H1 (cell line): Measurements from ENCODE around the gene DGCR6. TPM values are rescaled to one million over a fixed set of nuclear protein-coding genes. Genes with fewer than 3 reads are reported as not detected.

ENCODE experiments used
- CTCF ChIA-PET: fragments of 300-600 bp; sonication (Branson Sonifier 250); formaldehyde crosslinking; loops from one replicate; lab custom pipeline; 2021; ENCODE audit not compliant: partially characterized antibody; lab: Charles Lee
- POLR2A ChIA-PET: fragments of 300-600 bp; sonication (Branson Sonifier 250); formaldehyde crosslinking; loops from one replicate; lab custom pipeline; 2021; ENCODE audit warnings: inconsistent platforms; ENCODE audit not compliant: partially characterized antibody; lab: Charles Lee
- DNase-seq, 2 experiments: peaks; one replicate each; pipeline versions ENCODE4 v3.0.0 to v3.0.0-alpha.2; 2010 to 2022; ENCODE audit warnings: low spot score in 2 of 2, low read depth in 1 of 2, mixed read lengths in 1 of 2
- FAIRE-seq: peaks from 2 replicates; lab custom pipeline; 2011; peaks lifted over from hg19 to GRCh38; lab: Jason Lieb, UNC
- H2AFZ ChIP-seq: 2 replicates; pipeline ENCODE4 v1.8.1; 2012; ENCODE audit warnings: low read length, inconsistent platforms
- H2AK5ac ChIP-seq: 2 replicates; pipeline ENCODE4 v1.6.1; 2013; ENCODE audit warnings: low read depth, low read length
- H2BK120ac ChIP-seq: replicated peaks from 2 replicates; pipeline ENCODE3; 2013; ENCODE audit warnings: low read depth, low read length, inconsistent platforms
- H2BK12ac ChIP-seq: 2 replicates; pipeline ENCODE4 v1.6.1; 2013; ENCODE audit warnings: low read depth, low read length
- H2BK15ac ChIP-seq: 2 replicates; pipeline ENCODE4 v1.6.1; 2013; ENCODE audit warnings: low read length
- H2BK20ac ChIP-seq: 2 replicates; pipeline ENCODE4 v1.6.1; 2013; ENCODE audit warnings: low read length
- H2BK5ac ChIP-seq: 2 replicates; pipeline ENCODE4 v1.6.1; 2013; ENCODE audit warnings: low read depth, low read length
- H3K14ac ChIP-seq: 2 replicates; pipeline ENCODE4 v1.6.1; 2013; ENCODE audit warnings: inconsistent platforms; ENCODE audit not compliant: insufficient read length
- H3K18ac ChIP-seq: 2 replicates; pipeline ENCODE4 v1.6.1; 2013; ENCODE audit warnings: low read length; ENCODE audit errors: extremely low read depth
- H3K23ac ChIP-seq: 2 replicates; pipeline ENCODE4 v1.6.1; 2013; ENCODE audit warnings: inconsistent platforms; ENCODE audit not compliant: insufficient read length
- H3K23me2 ChIP-seq: 2 replicates; pipeline ENCODE4 v1.6.1; 2013; ENCODE audit warnings: low read depth, low read length
- H3K27ac ChIP-seq: 2 replicates; pipeline ENCODE4 v1.6.1; 2011; ENCODE audit warnings: low read depth, low read length, inconsistent platforms
- H3K27me3 ChIP-seq, 4 experiments: replicated peaks in 1 of 4; 1 replicate in 1 of 4; 2 replicates in 3 of 4; pipeline versions ENCODE4 v1.6.1 to v1.8.1; 2011 to 2013; ENCODE audit warnings: low read length in 3 of 4, mild to moderate bottlenecking in 3 of 4, inconsistent platforms in 2 of 4, mixed read lengths in 2 of 4, moderate library complexity in 1 of 4; ENCODE audit not compliant: control insufficient read depth in 3 of 4, insufficient read depth in 3 of 4; ENCODE audit errors: extremely low read depth in 1 of 4
- H3K36me3 ChIP-seq, 4 experiments: 2 replicates each; pipeline versions ENCODE4 v1.6.1 to v1.8.1; 2011 to 2013; ENCODE audit warnings: mild to moderate bottlenecking in 4 of 4, low read length in 3 of 4, moderate library complexity in 2 of 4, control low read depth in 1 of 4, inconsistent platforms in 1 of 4; ENCODE audit not compliant: insufficient read depth in 4 of 4, control insufficient read depth in 2 of 4
- H3K4ac ChIP-seq: replicated peaks from 2 replicates; pipeline ENCODE3; 2013; ENCODE audit warnings: low read length, low read depth, mixed read lengths, inconsistent platforms; ENCODE audit not compliant: insufficient read length
- H3K4me1 ChIP-seq, 4 experiments: replicated peaks in 1 of 4; 1 replicate in 1 of 4; 2 replicates in 3 of 4; pipeline versions ENCODE4 v1.6.1 to v1.8.1; 2011 to 2013; ENCODE audit warnings: low read length in 3 of 4, inconsistent platforms in 2 of 4, mixed read lengths in 1 of 4; ENCODE audit not compliant: insufficient read depth in 4 of 4, control insufficient read depth in 3 of 4
- H3K4me2 ChIP-seq, 2 experiments: 2 replicates each; pipeline versions ENCODE4 v1.6.1 to v1.8.1; 2011 to 2013; ENCODE audit warnings: low read depth in 2 of 2, low read length in 2 of 2, control low read depth in 1 of 2, inconsistent platforms in 1 of 2, mild to moderate bottlenecking in 1 of 2; ENCODE audit not compliant: insufficient read depth in 1 of 2
- H3K4me3 ChIP-seq, 4 experiments: fragments of 200-600, 300-600 bp in 1 of 4; sonication (generic), shearing (Covaris generic), sonication (Bioruptor Twin) in 1 of 4; 2 replicates each; pipeline versions ENCODE4 v1.5.1 to v1.8.1; 2011 to 2016; ENCODE audit warnings: low read length in 4 of 4, low read depth in 3 of 4, control low read depth in 2 of 4, inconsistent platforms in 2 of 4, mild to moderate bottlenecking in 2 of 4, mixed read lengths in 1 of 4, moderate library complexity in 1 of 4; ENCODE audit not compliant: insufficient read depth in 2 of 4; ENCODE audit errors: extremely low read depth in 1 of 4
- H3K56ac ChIP-seq: replicated peaks from 2 replicates; pipeline ENCODE3; 2013; ENCODE audit warnings: low read depth, mild to moderate bottlenecking, mixed read lengths, low read length, inconsistent platforms; ENCODE audit not compliant: insufficient read length
- H3K79me1 ChIP-seq: 2 replicates; pipeline ENCODE4 v1.6.1; 2013; ENCODE audit warnings: low read depth, low read length, control low read depth
- H3K79me2 ChIP-seq, 2 experiments: 2 replicates each; pipeline versions ENCODE4 v1.6.1 to v1.8.1; 2012 to 2013; ENCODE audit warnings: low read length in 2 of 2, mild to moderate bottlenecking in 2 of 2, inconsistent platforms in 1 of 2; ENCODE audit not compliant: insufficient read depth in 2 of 2, control insufficient read depth in 1 of 2
- H3K9ac ChIP-seq, 4 experiments: replicated peaks in 1 of 4; 1 replicate in 1 of 4; 2 replicates in 3 of 4; pipeline versions ENCODE4 v1.6.1 to v1.8.1; 2011 to 2013; ENCODE audit warnings: low read depth in 3 of 4, low read length in 3 of 4, control low read depth in 2 of 4, mild to moderate bottlenecking in 2 of 4, moderate library complexity in 2 of 4, inconsistent platforms in 1 of 4; ENCODE audit errors: extremely low read depth in 1 of 4
- H3K9me3 ChIP-seq, 2 experiments: 2 replicates each; pipeline versions ENCODE4 v1.6.1 to v1.8.1; 2012 to 2013; ENCODE audit warnings: mild to moderate bottlenecking in 2 of 2, moderate library complexity in 2 of 2, control low read depth in 1 of 2, inconsistent platforms in 1 of 2, low read depth in 1 of 2, low read length in 1 of 2, mixed read lengths in 1 of 2; ENCODE audit not compliant: insufficient read depth in 2 of 2
- H4K20me1 ChIP-seq, 2 experiments: replicated peaks in 1 of 2; 2 replicates each; pipeline versions ENCODE3 to v1.8.1; 2011 to 2013; ENCODE audit warnings: inconsistent platforms in 2 of 2, low read length in 2 of 2, mild to moderate bottlenecking in 1 of 2; ENCODE audit not compliant: insufficient read depth in 2 of 2, control insufficient read depth in 1 of 2
- H4K5ac ChIP-seq: 2 replicates; pipeline ENCODE4 v1.6.1; 2013; ENCODE audit warnings: low read length, low read depth, mixed read lengths, inconsistent platforms; ENCODE audit not compliant: insufficient read length
- H4K8ac ChIP-seq: 2 replicates; pipeline ENCODE4 v1.8.0; 2013; ENCODE audit warnings: mild to moderate bottlenecking, moderate library complexity, low read length, inconsistent platforms; ENCODE audit not compliant: insufficient read depth; ENCODE audit errors: extremely low read depth
- H4K91ac ChIP-seq: replicated peaks from 2 replicates; pipeline ENCODE3; 2013; ENCODE audit warnings: low read length, mixed read lengths, inconsistent platforms; ENCODE audit not compliant: insufficient read length
- ATF3 ChIP-seq: IDR thresholded peaks from 2 replicates; pipeline ENCODE4 v1.6.1; 2011; ENCODE audit warnings: low read depth, mild to moderate bottlenecking, low read length; ENCODE audit not compliant: insufficient read depth
- BACH1 ChIP-seq: IDR thresholded peaks from 2 replicates; pipeline ENCODE4 v1.6.1; 2012; ENCODE audit warnings: low read length, improper control_type of control experiment
- CBX8 ChIP-seq: fragments of 300-800, 300-1000 bp; sonication (generic); IDR thresholded peaks from 2 replicates; pipeline ENCODE4 v1.7.1; 2016; ENCODE audit warnings: low read depth, low read length, borderline replicate concordance
- GABPA ChIP-seq: IDR thresholded peaks from 2 replicates; pipeline ENCODE4 v1.6.1; 2011; ENCODE audit warnings: mild to moderate bottlenecking, low read length, moderate library complexity, borderline replicate concordance; ENCODE audit not compliant: insufficient read depth
- GTF2F1 ChIP-seq: IDR thresholded peaks from 2 replicates; pipeline ENCODE4 v1.6.1; 2012; ENCODE audit warnings: low read depth, low read length, improper control_type of control experiment, borderline replicate concordance
- HDAC6 ChIP-seq: IDR thresholded peaks from one replicate; pipeline ENCODE4 v1.7.1; 2012; ENCODE audit warnings: low read depth, mild to moderate bottlenecking, inconsistent platforms, low read length, moderate library complexity
- JUND ChIP-seq: IDR thresholded peaks from 2 replicates; pipeline ENCODE4 v1.6.1; 2011; ENCODE audit warnings: mild to moderate bottlenecking, improper control_type of control experiment, low read length
- KDM1A ChIP-seq: fragments of 200-600, 300-600 bp; sonication (generic); IDR thresholded peaks from 2 replicates; pipeline ENCODE4 v1.7.1; 2016; ENCODE audit warnings: mild to moderate bottlenecking, low read length, borderline replicate concordance
- KDM5A ChIP-seq: fragments of 200-600 bp; IDR thresholded peaks from 2 replicates; pipeline ENCODE4 v1.7.1; 2012; ENCODE audit warnings: mild to moderate bottlenecking, low read length, inconsistent platforms, mixed read lengths
- RFX5 ChIP-seq: IDR thresholded peaks from 2 replicates; pipeline ENCODE4 v1.6.1; 2011; ENCODE audit warnings: low read depth, low read length, improper control_type of control experiment, borderline replicate concordance
- SP4 ChIP-seq: IDR thresholded peaks from 2 replicates; pipeline ENCODE4 v1.6.1; 2012; ENCODE audit warnings: low read length, inconsistent platforms
- TBP ChIP-seq: IDR thresholded peaks from 2 replicates; pipeline ENCODE4 v1.6.1; 2011; ENCODE audit warnings: low read depth, low read length, improper control_type of control experiment
- TCF12 ChIP-seq: IDR thresholded peaks from 2 replicates; pipeline ENCODE4 v1.6.1; 2011; ENCODE audit warnings: low read depth, mild to moderate bottlenecking, low read length
- WGBS, 2 experiments: shearing (Covaris generic) in 1 of 2; methylation state at CpG; one replicate each; pipeline versions ENCODE4 v1.1.6 to v1.1.7; 2013 to 2015; ENCODE audit warnings: low lambda C conversion rate in 2 of 2, mixed read lengths in 2 of 2, inconsistent platforms in 1 of 2, low coverage in 1 of 2, missing lambda C conversion rate in 1 of 2; ENCODE audit not compliant: insufficient replicate concordance in 2 of 2, insufficient coverage in 1 of 2, insufficient read length in 1 of 2; ENCODE audit errors: extremely low coverage in 1 of 2, missing lambda C conversion rate in 1 of 2; 5-methylcytosine and 5-hydroxymethylcytosine counted together
- polyA plus RNA-seq, 7 experiments: library from polyadenylated mRNA; depleted of rRNA in 3 of 7; stranded (reverse) in 5 of 7; unstranded in 2 of 7; fragments of >200 nt in 5 of 7; fragments of 200-250 nt in 2 of 7; gene quantifications; 1 replicate in 5 of 7; 2 replicates in 1 of 7; 4 replicates in 1 of 7; pipeline versions ENCODE4 v1.2.1 to v1.2.3, GENCODE V29; 2011 to 2013; ENCODE audit warnings: missing spikeins in 2 of 7, mixed read lengths in 2 of 7
- total RNA-seq: library from RNA; stranded (reverse); fragmentation: NEBNext Ultra II Directional; extraction: Animal tissue kit (Norgen Biotek cat#: 25700); gene quantifications from 2 replicates; pipeline ENCODE4 v1.2.1, GENCODE V29; 2021

Gene DGCR6
- total and polyA plus RNA-seq, 2 of the 8 experiments (the other 6 are each of a cell fraction or from before 2014, with no cell fraction given): 0.82 to 1.7 TPM

GRCh38 chr22:18931905-18932652 lies 26.0 kb downstream of the DGCR6 start:
- no peak overlapping the region for H3K56ac ChIP-seq
- no peaks in the 10 kb centered on the region for H3K36me3 ChIP-seq
- H2BK5ac ChIP-seq: no peak overlapping the region
- H2BK12ac ChIP-seq: no peak overlapping the region
- no peak overlapping the region for H3K4me2 ChIP-seq
- H3K4ac ChIP-seq: no peak overlapping the region
- H4K20me1 ChIP-seq: no peaks in the 10 kb centered on the region
- no peaks in the 10 kb centered on the region for H3K9me3 ChIP-seq
- H3K27me3 ChIP-seq: no peaks in the 10 kb centered on the region
- H3K23ac ChIP-seq: no peak overlapping the region
- no peak overlapping the region for H2BK120ac ChIP-seq
- H3K79me1 ChIP-seq: no peaks in the 10 kb centered on the region
- no peak for DNase-seq
- H2AK5ac ChIP-seq: no peak overlapping the region
- no peak overlapping the region for H4K8ac ChIP-seq
- ChIA-PET POLR2A (interaction anchor here (1.4 kb wide), 1 partner anchor 12 kb away, joined by 3 read pairs; no protein-coding TSS in a partner anchor), CTCF (interaction anchor here (2.0 kb wide), 1 partner anchor 19 kb away, joined by 11 read pairs; no protein-coding TSS in a partner anchor)
- H3K4me1 ChIP-seq: no peaks in the 10 kb centered on the region
- no peak overlapping the region for H3K4me3 ChIP-seq
- no peaks in the 10 kb centered on the region for H3K23me2 ChIP-seq
- no peaks in the 10 kb centered on the region for H3K79me2 ChIP-seq
- H3K9ac ChIP-seq: no peak overlapping the region
- no peak overlapping the region for H4K5ac ChIP-seq
- no peak overlapping the region for H2BK20ac ChIP-seq
- H3K14ac ChIP-seq: no peak overlapping the region
- no peak overlapping the region for H2AFZ ChIP-seq
- H4K91ac ChIP-seq: no peak overlapping the region
- no peak overlapping the region for H2BK15ac ChIP-seq
- H3K27ac ChIP-seq: no peak overlapping the region
- FAIRE-seq: no peak
- H3K18ac ChIP-seq: no peak overlapping the region
- no CpG with 5 or more reads among the region's 16 CpGs for WGBS, 2 experiments
- no peak for TF ChIP-seq HDAC6
- no peak for TF ChIP-seq GTF2F1
- TF ChIP-seq KDM1A: no peak
- no peak for TF ChIP-seq TBP
- TF ChIP-seq SP4: no peak
- no peak for TF ChIP-seq GABPA
- TF ChIP-seq CBX8: no peak
- TF ChIP-seq TCF12: no peak
- no peak for TF ChIP-seq ATF3
- TF ChIP-seq RFX5: no peak
- no peak for TF ChIP-seq BACH1
- TF ChIP-seq JUND: no peak
- TF ChIP-seq KDM5A: no peak
